ENCODE data around the gene MATN1. TPM values are rescaled to one million over a fixed set of nuclear protein-coding genes. Genes with fewer than 3 reads are reported as not detected.

MATN1 gene
- total and polyA plus RNA-seq, 2 experiments from 2014 or later, result 0.47 to 3.7 TPM

- H3K36me3 ChIP-seq (replicated peaks; ENCODE audit: insufficient read depth, low read depth), result no peaks in the 10 kb centered on the region
Observed at GRCh38 chr1:30737357-30738039, 14.1 kb upstream of the MATN1 start.

DNA sequence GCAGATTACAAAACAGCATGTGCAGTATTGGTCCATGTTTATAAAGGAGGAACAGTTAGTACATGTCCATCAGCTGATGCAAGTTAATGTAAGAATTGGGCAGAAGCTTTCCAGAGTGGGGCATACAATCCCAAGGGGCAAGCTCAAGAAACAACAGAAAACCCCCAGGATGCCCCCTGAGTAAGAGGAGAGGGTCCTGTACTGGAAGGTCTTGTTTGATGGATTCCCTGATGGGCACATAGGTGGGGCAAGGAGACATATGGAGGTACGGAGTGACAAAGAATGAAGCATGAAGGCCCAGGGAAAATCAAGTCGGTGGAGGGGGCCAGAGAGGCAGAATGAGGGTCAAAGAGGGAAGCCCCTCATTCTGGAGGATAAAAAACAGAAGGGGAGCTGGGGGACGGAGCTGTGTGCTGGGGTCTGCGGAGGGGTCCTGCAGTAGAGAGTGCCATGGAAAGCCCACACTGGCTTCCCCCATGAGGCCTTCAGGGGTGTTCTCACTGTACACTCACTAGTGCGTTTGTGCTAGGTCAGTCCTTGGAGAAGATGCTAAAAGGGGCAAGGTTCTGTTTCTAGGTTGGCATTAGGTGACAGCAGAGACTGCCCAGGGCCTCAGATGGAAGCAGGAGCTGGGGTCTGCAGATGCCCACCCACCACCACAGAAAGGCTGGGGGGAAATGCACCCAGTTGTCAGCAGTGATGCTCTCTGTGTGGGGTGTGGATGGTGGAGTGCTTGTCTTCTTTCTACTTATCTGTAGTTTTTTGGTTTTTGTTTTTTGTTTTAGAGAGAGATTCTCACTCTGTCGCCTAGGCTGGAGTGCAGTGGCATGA, 12.5 kb upstream of the MATN1 start:
- no peak for DNase-seq (ENCODE audit: low spot score)
- Histone ChIP-seq H3K27me3 (no peaks in the 10 kb centered on the region), H3K9me2 (replicated peaks; ENCODE audit: insufficient read depth) (no peaks in the 10 kb centered on the region), H3K36me3 (replicated peaks; ENCODE audit: insufficient read depth, low read depth) (no peaks in the 10 kb centered on the region), H3K4me3 (no peak overlapping the region), H3K4me1 (ENCODE audit: insufficient read depth) (no peaks in the 10 kb centered on the region), H3K4me2 (no peak overlapping the region), H3K79me2 (no peaks in the 10 kb centered on the region), H2AFZ (no peak overlapping the region), H4K20me1 (ENCODE audit: insufficient read depth, poor library complexity, severe bottlenecking) (no peaks in the 10 kb centered on the region), H3K9me3 (ENCODE audit: low read depth) (no peaks in the 10 kb centered on the region), H3K27ac (no peak overlapping the region)
- TF ChIP-seq EZH2 (IDR thresholded peaks at IDR 0.05; ENCODE audit: borderline replicate concordance), result no peak
- TF ChIP-seq CTCF (IDR thresholded peaks at IDR 0.05; ENCODE audit: poor library complexity), result no peak
- 96% methylated on average over 6 of the region's 6 CpGs for WGBS (ENCODE audit: low lambda C conversion rate, missing lambda C conversion rate)

More at GRCh38 chr1:30737357-30738039, 14.1 kb upstream of the MATN1 start:
- DNase-seq (ENCODE audit: low spot score), result no peak
- Histone ChIP-seq H4K20me1 (ENCODE audit: insufficient read depth, poor library complexity, severe bottlenecking) (no peaks in the 10 kb centered on the region), H3K79me2 (no peaks in the 10 kb centered on the region), H2AFZ (no peak overlapping the region), H3K27me3 (no peaks in the 10 kb centered on the region), H3K9me3 (ENCODE audit: low read depth) (no peaks in the 10 kb centered on the region), H3K9me2 (replicated peaks; ENCODE audit: insufficient read depth) (no peaks in the 10 kb centered on the region), H3K4me1 (ENCODE audit: insufficient read depth) (no peaks in the 10 kb centered on the region), H3K27ac (peak overlapping the region; percentile 35), H3K4me2 (no peak overlapping the region), H3K4me3 (no peak overlapping the region)
- 88% methylated on average over 14 of the region's 14 CpGs for WGBS (ENCODE audit: low lambda C conversion rate, missing lambda C conversion rate)
- TF ChIP-seq EZH2 (IDR thresholded peaks at IDR 0.05; ENCODE audit: borderline replicate concordance) (no peak), EZH2phosphoT487 (IDR thresholded peaks at IDR 0.05; ENCODE audit: low read depth, severe bottlenecking, unreplicated experiment) (no peak), CTCF (IDR thresholded peaks at IDR 0.05; ENCODE audit: poor library complexity) (no peak)

DNA sequence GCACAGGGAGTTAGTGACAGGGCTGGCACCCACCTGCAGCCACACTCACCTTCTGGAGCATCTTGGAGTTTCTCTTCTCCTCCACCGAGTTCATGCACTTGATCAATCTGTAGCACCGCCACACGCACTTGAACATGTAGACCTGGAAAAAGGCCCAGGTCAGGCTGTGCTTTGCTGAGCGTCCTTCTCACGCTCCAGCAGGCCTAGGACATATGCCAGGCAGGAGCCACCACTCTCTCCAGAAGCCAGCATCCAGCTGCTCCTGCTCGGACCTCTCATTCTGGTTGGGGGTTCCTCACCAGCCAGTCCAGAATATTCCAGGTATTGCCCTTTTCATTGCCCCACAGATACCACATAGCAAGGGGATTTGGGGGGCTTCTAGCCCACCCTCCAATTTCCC, 11.7 kb upstream of the MATN1 start:
- DNase-seq (ENCODE audit: low spot score), result no peak

More for the DNA sequence above, 11.7 kb upstream of the MATN1 start:
- 95% methylated on average over 6 of the region's 6 CpGs for WGBS (ENCODE audit: low lambda C conversion rate, missing lambda C conversion rate)
- Histone ChIP-seq H3K9me2 (replicated peaks; ENCODE audit: insufficient read depth) (no peaks in the 10 kb centered on the region), H4K20me1 (ENCODE audit: insufficient read depth, poor library complexity, severe bottlenecking) (no peaks in the 10 kb centered on the region), H3K27me3 (no peaks in the 10 kb centered on the region), H3K4me1 (ENCODE audit: insufficient read depth) (no peaks in the 10 kb centered on the region), H3K4me3 (no peak overlapping the region), H3K4me2 (no peak overlapping the region), H3K9me3 (ENCODE audit: low read depth) (no peaks in the 10 kb centered on the region), H3K36me3 (replicated peaks; ENCODE audit: insufficient read depth, low read depth) (no peaks in the 10 kb centered on the region), H3K27ac (no peak overlapping the region), H3K79me2 (no peaks in the 10 kb centered on the region), H2AFZ (no peak overlapping the region)
- TF ChIP-seq EZH2phosphoT487 (IDR thresholded peaks at IDR 0.05; ENCODE audit: low read depth, severe bottlenecking, unreplicated experiment) (no peak), EZH2 (IDR thresholded peaks at IDR 0.05; ENCODE audit: borderline replicate concordance) (no peak), CTCF (IDR thresholded peaks at IDR 0.05; ENCODE audit: poor library complexity) (no peak)
